ENCODE results near the gene PZP. TPM values are rescaled to one million over a fixed set of nuclear protein-coding genes. Genes with fewer than 3 reads are reported as not detected.

PZP gene
- total RNA-seq, 1 donor: not detected

DNA sequence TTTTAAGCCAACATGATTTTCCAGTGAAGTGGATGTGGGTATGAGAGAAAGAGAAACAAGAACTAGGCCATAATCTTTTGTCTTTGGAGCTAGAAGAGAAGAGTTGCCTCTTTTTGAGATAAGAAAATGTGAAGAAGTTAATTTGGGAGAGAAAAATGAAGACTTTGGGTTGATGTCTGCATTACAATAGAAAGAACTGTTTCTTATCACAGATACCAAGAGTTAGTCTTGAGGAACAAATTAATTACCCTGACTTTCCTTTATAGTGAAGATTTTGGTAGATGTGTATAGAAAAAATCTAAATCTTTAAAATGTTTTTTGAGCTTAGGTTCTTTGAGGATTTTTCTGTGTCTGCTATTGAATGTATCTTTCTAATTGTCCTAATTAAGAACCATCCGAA is 96.7 kb downstream of the PZP start:
- no peak for DNase-seq (ENCODE audit: low read depth)
- no peak overlapping the region for H3K4me3 ChIP-seq (ENCODE audit: low read depth, low read length)
- TF ChIP-seq, protein P1, sequence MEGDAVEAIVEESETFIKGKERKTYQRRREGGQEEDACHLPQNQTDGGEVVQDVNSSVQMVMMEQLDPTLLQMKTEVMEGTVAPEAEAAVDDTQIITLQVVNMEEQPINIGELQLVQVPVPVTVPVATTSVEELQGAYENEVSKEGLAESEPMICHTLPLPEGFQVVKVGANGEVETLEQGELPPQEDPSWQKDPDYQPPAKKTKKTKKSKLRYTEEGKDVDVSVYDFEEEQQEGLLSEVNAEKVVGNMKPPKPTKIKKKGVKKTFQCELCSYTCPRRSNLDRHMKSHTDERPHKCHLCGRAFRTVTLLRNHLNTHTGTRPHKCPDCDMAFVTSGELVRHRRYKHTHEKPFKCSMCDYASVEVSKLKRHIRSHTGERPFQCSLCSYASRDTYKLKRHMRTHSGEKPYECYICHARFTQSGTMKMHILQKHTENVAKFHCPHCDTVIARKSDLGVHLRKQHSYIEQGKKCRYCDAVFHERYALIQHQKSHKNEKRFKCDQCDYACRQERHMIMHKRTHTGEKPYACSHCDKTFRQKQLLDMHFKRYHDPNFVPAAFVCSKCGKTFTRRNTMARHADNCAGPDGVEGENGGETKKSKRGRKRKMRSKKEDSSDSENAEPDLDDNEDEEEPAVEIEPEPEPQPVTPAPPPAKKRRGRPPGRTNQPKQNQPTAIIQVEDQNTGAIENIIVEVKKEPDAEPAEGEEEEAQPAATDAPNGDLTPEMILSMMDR (IDR thresholded peaks at IDR 0.05; ENCODE audit: insufficient read depth, low read length): no peak

DNA sequence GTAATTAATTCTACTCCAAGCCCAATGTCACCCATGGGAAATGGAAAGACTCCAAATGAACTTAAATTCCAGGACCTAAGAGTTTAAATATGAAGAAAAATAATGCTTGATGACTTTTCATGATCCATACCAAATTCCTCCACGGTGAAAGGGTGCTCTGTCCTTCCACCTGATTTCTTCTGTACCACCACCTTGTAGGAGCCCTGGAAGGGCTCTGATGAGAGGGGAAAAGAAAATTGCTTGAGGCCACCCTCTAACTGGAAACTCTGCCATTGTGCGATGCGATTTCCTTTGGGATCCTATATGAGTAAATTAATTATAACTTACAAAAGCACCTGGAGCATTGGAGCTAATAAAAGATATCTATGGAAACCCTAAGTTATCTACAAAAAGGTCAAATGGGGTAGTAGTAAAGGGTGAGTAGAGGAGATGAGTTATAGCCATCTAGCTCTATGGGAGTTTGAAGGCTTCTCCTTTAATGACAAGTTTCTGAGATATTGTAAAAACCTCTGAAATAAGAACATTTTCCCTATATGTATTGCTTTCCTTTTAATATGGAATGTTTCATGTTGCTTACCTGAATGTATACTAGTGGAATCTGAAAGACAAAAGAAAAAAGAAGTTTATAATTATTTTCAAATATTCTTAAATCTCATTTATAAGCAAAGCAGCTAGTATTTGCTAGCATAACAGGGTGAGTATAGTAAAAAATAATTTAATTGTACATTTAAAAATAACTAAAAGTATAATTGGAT is 98.3 kb downstream of the PZP start:
- no peak overlapping the region for H3K4me3 ChIP-seq (ENCODE audit: low read depth, low read length)
- TF ChIP-seq, protein P1 (IDR thresholded peaks at IDR 0.05; ENCODE audit: insufficient read depth, low read length): no peak
- DNase-seq (ENCODE audit: low read depth): no peak

DNA sequence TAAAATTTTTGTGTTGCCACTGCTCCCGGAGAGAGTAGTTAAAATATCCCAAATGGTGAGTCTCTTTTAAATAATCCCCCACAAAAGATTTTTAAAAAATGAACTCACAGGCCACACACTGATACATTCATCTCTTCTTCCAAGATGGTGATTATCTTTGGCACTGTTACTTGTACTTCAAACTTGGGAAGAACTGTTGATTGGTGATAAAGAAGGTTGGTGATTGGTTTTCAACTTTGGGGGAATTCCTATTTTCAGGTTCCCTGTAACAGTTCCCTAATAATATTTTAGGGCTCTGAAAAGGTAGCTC is 99.0 kb downstream of the PZP start:
- H3K4me3 ChIP-seq (ENCODE audit: low read depth, low read length): no peak overlapping the region
- no peak for DNase-seq (ENCODE audit: low read depth)
- TF ChIP-seq, protein P1 (IDR thresholded peaks at IDR 0.05; ENCODE audit: insufficient read depth, low read length): no peak

DNA sequence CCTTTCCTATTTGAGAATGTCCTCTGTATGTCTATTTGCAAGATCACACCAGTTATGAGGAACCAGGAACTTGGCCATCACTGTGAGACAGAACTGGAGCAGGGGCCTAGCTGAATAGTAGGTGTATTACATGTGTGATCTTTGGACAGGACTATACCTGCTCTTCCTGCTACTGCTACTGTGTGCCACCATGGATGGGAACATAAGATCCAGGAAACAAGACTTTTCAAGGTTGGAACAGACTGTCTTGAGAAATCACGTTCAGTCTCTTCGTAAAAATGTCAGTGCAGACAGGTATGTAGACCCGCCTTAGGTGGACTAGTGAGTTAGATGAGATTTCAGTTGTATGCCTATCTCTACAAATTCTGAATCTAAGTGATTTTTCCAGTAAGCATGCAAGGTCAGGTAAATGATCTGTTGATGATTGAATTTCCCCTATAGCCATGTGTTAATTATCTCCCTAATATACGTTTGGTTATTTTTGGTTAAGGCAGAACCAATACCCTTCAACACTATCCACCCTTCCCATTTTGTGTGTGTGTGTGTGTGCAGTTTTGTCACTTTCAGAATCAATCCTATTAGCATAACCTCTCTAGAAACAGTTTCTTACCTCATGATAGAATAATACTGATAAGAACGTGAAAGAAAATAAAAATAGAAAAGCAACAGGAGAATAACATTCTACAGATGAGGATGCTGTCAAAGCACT is 99.5 kb downstream of the PZP start:
- H3K4me3 ChIP-seq (ENCODE audit: low read depth, low read length): no peak overlapping the region
- TF ChIP-seq, protein P1 (IDR thresholded peaks at IDR 0.05; ENCODE audit: insufficient read depth, low read length): no peak

DNA sequence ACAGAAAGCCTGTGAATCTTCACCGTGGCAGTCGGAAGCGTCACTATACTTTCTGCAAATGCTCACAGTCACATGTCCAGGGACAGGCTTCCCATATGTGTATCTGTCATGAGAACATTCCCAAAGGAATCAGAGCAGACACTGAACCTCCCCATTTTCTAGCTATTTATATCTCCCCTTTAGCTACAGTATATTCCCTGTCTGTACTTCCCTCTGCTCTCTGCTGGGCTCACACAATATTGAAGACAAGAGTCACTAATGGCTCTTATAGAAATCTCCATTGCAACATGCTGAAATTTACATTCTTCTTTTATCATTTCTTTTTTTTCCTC is 100.7 kb downstream of the PZP start:
- no peak overlapping the region for H3K4me3 ChIP-seq (ENCODE audit: low read depth, low read length)
- TF ChIP-seq, protein P1 (IDR thresholded peaks at IDR 0.05; ENCODE audit: insufficient read depth, low read length): no peak
- DNase-seq (ENCODE audit: low read depth): no peak

More for the DNA sequence above, 99.5 kb downstream of the PZP start:
- no peak for DNase-seq (ENCODE audit: low read depth)

DNA sequence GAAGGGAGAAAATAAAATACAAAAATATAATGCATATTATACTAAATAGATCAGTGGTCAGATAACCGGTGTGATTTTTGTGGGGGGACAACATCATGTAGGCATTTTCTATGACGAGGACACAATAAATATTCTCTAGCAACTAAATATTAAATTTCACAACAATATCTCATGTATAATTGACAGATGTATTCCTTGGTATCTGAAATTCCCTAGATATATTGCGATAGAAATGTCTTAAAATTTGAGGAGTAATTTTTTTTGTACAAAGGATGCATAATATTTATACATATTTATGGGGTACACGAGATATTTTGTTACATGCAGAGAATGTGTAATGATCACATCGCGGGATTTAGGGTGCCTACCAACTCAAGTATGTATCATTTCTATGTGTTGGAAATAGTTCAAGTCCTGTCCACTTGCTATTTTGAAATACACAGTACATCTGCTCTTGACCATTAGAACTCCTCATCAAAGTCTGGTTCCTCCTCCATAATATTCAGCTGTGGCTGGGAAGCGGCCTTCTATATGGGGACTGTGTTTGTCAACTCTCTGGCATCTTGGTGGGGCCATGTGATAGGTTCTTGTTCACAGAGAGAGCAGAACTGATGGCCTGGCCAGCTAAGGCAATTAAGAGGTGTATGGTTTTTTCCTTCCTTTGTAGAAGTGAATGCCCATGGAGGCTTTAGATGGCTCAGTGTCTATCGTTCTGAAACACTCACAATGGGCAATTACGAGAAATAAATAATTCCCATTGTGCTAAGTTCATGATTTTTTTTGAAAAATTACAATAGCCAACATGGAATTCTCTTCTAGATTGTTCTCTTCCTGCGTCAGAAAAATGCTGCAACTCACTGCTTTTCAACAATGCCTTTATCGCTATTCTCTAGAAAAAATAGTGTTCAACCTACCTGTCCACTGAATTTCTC is 101.3 kb downstream of the PZP start:
- TF ChIP-seq, protein P1 (IDR thresholded peaks at IDR 0.05; ENCODE audit: insufficient read depth, low read length): no peak
- no peak overlapping the region for H3K4me3 ChIP-seq (ENCODE audit: low read depth, low read length)
- no peak for DNase-seq (ENCODE audit: low read depth)
